Measurements from ENCODE around the gene LRRK1.

GRCh38 chr15:100893964-100894295 is 25.2 kb upstream of the LRRK1 start:
- no peak for TF ChIP-seq POLR2A (IDR thresholded peaks at IDR 0.05; ENCODE audit: low read depth, low read length)
- TF ChIP-seq POLR2AphosphoS5 (IDR thresholded peaks at IDR 0.05; ENCODE audit: low read depth, low read length): no peak
- no peak for TF ChIP-seq PAX5 (IDR thresholded peaks at IDR 0.05; ENCODE audit: insufficient read depth, low read length, severe bottlenecking)

Data from GM12891 (cell line).